ENCODE results near the gene CHADL.

The CHADL gene

GRCh38 chr22:41254230-41254629 lies 13.5 kb upstream of the CHADL start:
- DNase-seq, result no peak

GRCh38 chr22:41252365-41252764 lies 11.6 kb upstream of the CHADL start:
- no peak for DNase-seq

- DNase-seq, result no peak
Measured at GRCh38 chr22:41250127-41250526, 9.4 kb upstream of the CHADL start.

- no peak for DNase-seq
Measured at GRCh38 chr22:41249442-41249841, 8.7 kb upstream of the CHADL start.

- DNase-seq, result no peak
Measured at GRCh38 chr22:41248758-41249157, 8.0 kb upstream of the CHADL start.

GRCh38 chr22:41248314-41248713 lies 7.6 kb upstream of the CHADL start:
- no peak for DNase-seq

- no peak for DNase-seq
Measured at GRCh38 chr22:41247703-41248102, 7.0 kb upstream of the CHADL start.

GRCh38 chr22:41245917-41246499 lies 5.3 kb upstream of the CHADL start:
- no peak for DNase-seq

- DNase-seq, result no peak
Measured at GRCh38 chr22:41243361-41243760, 2.6 kb upstream of the CHADL start.

- no peak for DNase-seq
Measured at GRCh38 chr22:41242396-41243117, 1.8 kb upstream of the CHADL start.

- no peak for DNase-seq
Measured at GRCh38 chr22:41241133-41241676, 474 bp upstream of the CHADL start.

GRCh38 chr22:41239443-41240128 lies 1.1 kb downstream of the CHADL start:
- no peak for DNase-seq

- no peak for DNase-seq
Measured at GRCh38 chr22:41238570-41239442, 1.9 kb downstream of the CHADL start.

- DNase-seq, result peak; percentile 17
Measured at GRCh38 chr22:41237707-41238569, 2.8 kb downstream of the CHADL start.

GRCh38 chr22:41237036-41237706 lies 3.6 kb downstream of the CHADL start:
- no peak for DNase-seq

- no peak for DNase-seq
Measured at GRCh38 chr22:41234815-41235695, 5.7 kb downstream of the CHADL start.

- no peak for DNase-seq
Measured at GRCh38 chr22:41231369-41231768, 9.4 kb downstream of the CHADL start.

GRCh38 chr22:41230401-41230785 lies 10.3 kb downstream of the CHADL start:
- DNase-seq, result no peak

GRCh38 chr22:41229730-41230400 lies 10.9 kb downstream of the CHADL start:
- no peak for DNase-seq

- no peak for DNase-seq
Measured at GRCh38 chr22:41229215-41229614, 11.5 kb downstream of the CHADL start.
